Spleen (tissue), 11 donors: ENCODE measurements around the gene AKTIP. TPM values are rescaled to one million over a fixed set of nuclear protein-coding genes. Genes with fewer than 3 reads are reported as not detected.

Experiments used
- DNase-seq: peaks from one replicate; pipeline ENCODE4 v3.0.0-alpha.2; 2020
- H3K27ac ChIP-seq, 8 donors: fragments of 200-600 bp; sonication (generic) in 7 of 8; 1 replicate in 4 of 8; 2 replicates in 4 of 8; pipeline versions ENCODE4 v1.5.0 to v1.8.0; 2016 to 2021; ENCODE audit warnings: inconsistent platforms in 4 of 8, mild to moderate bottlenecking in 4 of 8, moderate library complexity in 1 of 8
- H3K27me3 ChIP-seq, 7 donors: fragments of 200-600 bp; sonication (generic) in 6 of 7; replicated peaks in 1 of 7; 1 replicate in 4 of 7; 2 replicates in 3 of 7; pipeline versions ENCODE4 v1.5.0 to v1.8.0; 2016 to 2021; ENCODE audit warnings: inconsistent platforms in 3 of 7, mild to moderate bottlenecking in 1 of 7
- H3K36me3 ChIP-seq, 6 donors: fragments of 200-600 bp; sonication (generic) in 5 of 6; 1 replicate in 4 of 6; 2 replicates in 2 of 6; pipeline versions ENCODE4 v1.5.0 to v1.8.0; 2016 to 2021; ENCODE audit warnings: inconsistent platforms in 2 of 6
- H3K4me1 ChIP-seq, 6 donors: fragments of 200-600 bp; sonication (generic) in 5 of 6; 1 replicate in 3 of 6; 2 replicates in 3 of 6; pipeline versions ENCODE4 v1.5.0 to v1.8.0; 2016 to 2021; ENCODE audit warnings: inconsistent platforms in 3 of 6
- H3K4me3 ChIP-seq, 8 donors: fragments of 200-600 bp; sonication (generic) in 7 of 8; 1 replicate in 4 of 8; 2 replicates in 4 of 8; pipeline versions ENCODE4 v1.5.0 to v1.8.0; 2016 to 2021; ENCODE audit warnings: inconsistent platforms in 4 of 8, mild to moderate bottlenecking in 4 of 8, moderate library complexity in 2 of 8
- H3K9me3 ChIP-seq, 8 donors: fragments of 200-600 bp; sonication (generic) in 7 of 8; 1 replicate in 4 of 8; 2 replicates in 4 of 8; pipeline versions ENCODE4 v1.5.0 to v1.8.0; 2016 to 2021; ENCODE audit warnings: inconsistent platforms in 4 of 8
- CTCF ChIP-seq, 11 experiments: fragments of 200-600 bp in 7 of 11; fragments of 450-650 bp in 4 of 11; sonication (generic) in 4 of 11; IDR thresholded peaks in 8 of 11; conservative IDR thresholded peaks in 3 of 11; 1 replicate in 7 of 11; 2 replicates in 4 of 11; pipeline versions ENCODE4 v1.4.0 to v1.8.0; 2016 to 2021; ENCODE audit warnings: antibody characterized with exemption in 11 of 11, inconsistent platforms in 4 of 11, mild to moderate bottlenecking in 1 of 11
- POLR2A ChIP-seq, 3 donors: fragments of 450-650 bp; IDR thresholded peaks; one replicate each; pipeline ENCODE4 v1.5.1; 2017; ENCODE audit warnings: antibody characterized with exemption in 3 of 3, mild to moderate bottlenecking in 1 of 3
- POLR2AphosphoS5 ChIP-seq, 3 donors: sonication (generic); formaldehyde crosslinking; IDR thresholded peaks; one replicate each; pipeline ENCODE4 v1.5.1; 2017; ENCODE audit warnings: antibody characterized with exemption in 3 of 3
- WGBS, 5 donors: extraction: QIAGEN DNeasy Blood & Tissue Kit in 3 of 5; methylation state at CpG; one replicate each; pipeline versions ENCODE4 v1.1.5 to v1.1.7; 2013 to 2018; 5-methylcytosine and 5-hydroxymethylcytosine counted together
- intact Hi-C: fragments of 100-400 bp; cut with DNase I; formaldehyde crosslinking; loops from one replicate; pipeline ENCODE4 v1.15.0; 2023; ENCODE audit warnings: low total_unique reads
- polyA plus RNA-seq, 3 donors: library from polyadenylated mRNA; stranded (reverse); fragments of 200-250 nt; gene quantifications; one replicate each; pipeline ENCODE4 v1.2.1, GENCODE V29; 2013
- total RNA-seq, 7 donors: library from RNA; depleted of rRNA in 3 of 7; stranded (reverse); fragments of >200 nt in 3 of 7; fragmentation: NEBNext Ultra II Directional in 4 of 7; extraction: Animal tissue kit (Norgen Biotek cat#: 25700) in 4 of 7; gene quantifications; one replicate each; pipeline versions ENCODE4 v1.1.0 to v1.2.1, GENCODE V29; 2016 to 2021
- donor health status: healthy with polysubstance abuse.
- donor health status: DM: no; HTN: no; CAD: no; lungs with moderate emphysema.
- donor health status: DM: no; HTN: no; CAD: no.
- donor health status: Bipolar disorder and iron deficiency.
- donor health status: healthy.
- donor health status: DM: no; HTN: no; CAD: no.
- donor health status: DM: yes; HTN: yes; CAD: no.

Gene AKTIP
- total and polyA plus RNA-seq, 10 donors = 8.7 to 37.1 (median 24.6) TPM

GRCh38 chr16:53528797-53529196, 25.8 kb upstream of the AKTIP start:
- H3K4me1 ChIP-seq = no peaks in the 10 kb centered on the region
- no peaks in the 10 kb centered on the region for H3K9me3 ChIP-seq
- WGBS, 5 donors = 86 to 90% (median 88%) methylated on average over 3 to 6 of the region's 6 CpGs
- H3K36me3 ChIP-seq = no peaks in the 10 kb centered on the region
- TF ChIP-seq POLR2A (IDR thresholded peaks at IDR 0.05) (no peak), POLR2AphosphoS5 (IDR thresholded peaks at IDR 0.05) (no peak), CTCF (IDR thresholded peaks at IDR 0.05 in 8 of 11, conservative IDR thresholded peaks at IDR 0.05 in 3 of 11) (no peak)
- H3K4me3 ChIP-seq = no peak overlapping the region
- no peak overlapping the region for H3K27ac ChIP-seq
- intact Hi-C loops = no loop called here
- H3K27me3 ChIP-seq = no peaks in the 10 kb centered on the region
- DNase-seq = peak; percentile 66

- Histone ChIP-seq H3K36me3 (no peaks in the 10 kb centered on the region), H3K4me1 (peaks cover 5 to 18% (median 13%) of the 10 kb centered on the region in 6 donors), H3K27me3 (no peaks in the 10 kb centered on the region), H3K4me3 (no peak overlapping the region), H3K9me3 (no peaks in the 10 kb centered on the region), H3K27ac (no peak overlapping the region)
- no peak for TF ChIP-seq CTCF (IDR thresholded peaks at IDR 0.05 in 8 of 11, conservative IDR thresholded peaks at IDR 0.05 in 3 of 11)
- TF ChIP-seq POLR2AphosphoS5 (IDR thresholded peaks at IDR 0.05) = no peak
- no peak for TF ChIP-seq POLR2A (IDR thresholded peaks at IDR 0.05)
- intact Hi-C loops = no loop called here
- 84 to 95% (median 92%) methylated on average over 14 to 15 of the region's 15 CpGs for WGBS, 5 donors
- DNase-seq = peak; percentile 74
These were observed 21.1 kb upstream of the AKTIP start for GRCh38 chr16:53523971-53524548.

GRCh38 chr16:53523126-53523804, 20.3 kb upstream of the AKTIP start:
- 93 to 95% (median 94%) methylated on average over 21 of the region's 21 CpGs for WGBS, 5 donors
- Histone ChIP-seq H3K9me3 (no peaks in the 10 kb centered on the region), H3K27ac (no peak overlapping the region), H3K36me3 (no peaks in the 10 kb centered on the region), H3K4me3 (no peak overlapping the region), H3K4me1 (peaks cover 8 to 26% (median 20%) of the 10 kb centered on the region in 6 donors), H3K27me3 (no peaks in the 10 kb centered on the region)
- DNase-seq = peak; percentile 67
- no peak for TF ChIP-seq POLR2AphosphoS5 (IDR thresholded peaks at IDR 0.05)
- TF ChIP-seq CTCF (IDR thresholded peaks at IDR 0.05 in 8 of 11, conservative IDR thresholded peaks at IDR 0.05 in 3 of 11) = no peak
- TF ChIP-seq POLR2A (IDR thresholded peaks at IDR 0.05) = no peak
- intact Hi-C loops = no loop called here

GRCh38 chr16:53519417-53520091, 16.5 kb upstream of the AKTIP start:
- H3K27me3 ChIP-seq = no peaks in the 10 kb centered on the region
- TF ChIP-seq CTCF (IDR thresholded peaks at IDR 0.05 in 8 of 11, conservative IDR thresholded peaks at IDR 0.05 in 3 of 11) = no peak
- TF ChIP-seq POLR2A (IDR thresholded peaks at IDR 0.05) = no peak
- no peak for TF ChIP-seq POLR2AphosphoS5 (IDR thresholded peaks at IDR 0.05)
- 67 to 78% (median 72%) methylated on average over 8 of the region's 8 CpGs for WGBS, 5 donors
- DNase-seq = no peak
- peak overlapping the region; percentile 66 to 92 (median 83) for H3K27ac ChIP-seq
- H3K9me3 ChIP-seq = peaks cover 0 to 6% (median 5%) of the 10 kb centered on the region in 8 donors
- intact Hi-C loops = no loop called here
- peak overlapping the region in 5 of 8 donors; percentile 6 to 59 (median 20) for H3K4me3 ChIP-seq
- no peaks in the 10 kb centered on the region for H3K36me3 ChIP-seq
- peaks cover 19 to 58% (median 42%) of the 10 kb centered on the region in 6 donors for H3K4me1 ChIP-seq
